ELR (cell line): ENCODE data around the gene KCNG2.

Experiments
- DNase-seq: peaks from one replicate; pipeline ENCODE4 v3.0.0-alpha.2; 2015; ENCODE audit warnings: low read depth

Gene KCNG2

DNA sequence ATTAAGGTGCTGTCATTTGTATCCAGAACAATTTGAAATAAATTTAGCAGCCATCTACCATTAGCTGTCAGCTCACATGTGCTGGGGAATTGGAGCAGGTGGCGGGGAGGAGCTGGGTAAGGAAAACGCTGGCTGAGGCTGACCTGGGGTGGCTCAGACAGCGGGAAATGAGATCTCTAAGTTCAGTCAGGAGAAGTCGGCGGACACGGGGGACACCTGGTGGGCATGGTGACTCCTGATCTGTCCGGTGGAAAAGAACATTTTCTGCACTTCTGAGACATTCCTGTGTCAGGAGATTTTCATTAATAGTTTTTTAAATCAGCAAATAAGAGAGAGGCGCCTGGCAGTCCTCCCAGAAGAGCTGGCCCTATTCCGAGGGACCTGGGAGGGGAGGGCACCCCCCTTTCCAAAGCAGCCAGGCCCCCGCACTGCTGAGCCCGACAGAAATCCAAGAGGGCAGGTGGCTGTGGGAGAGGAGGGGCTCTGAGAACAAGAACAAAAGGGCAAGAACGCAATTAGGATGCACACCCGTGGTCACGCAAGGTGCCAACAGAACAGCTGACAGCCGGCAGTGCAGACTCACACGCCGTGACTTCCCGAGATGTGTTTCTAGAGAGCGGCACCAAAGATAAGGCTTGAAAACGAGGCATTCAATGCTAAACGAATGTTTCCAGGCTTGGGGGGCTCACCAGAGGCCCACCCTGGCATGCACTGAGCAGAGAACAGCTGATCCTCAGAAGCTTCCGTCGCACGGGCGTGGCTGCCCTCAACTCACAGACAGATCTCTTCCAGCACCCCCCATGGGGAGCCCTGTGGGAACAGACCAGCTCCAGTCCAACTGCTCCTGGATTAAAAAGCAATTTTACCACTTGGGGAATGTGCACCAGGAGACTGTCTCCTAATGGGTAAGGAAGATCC lies 127.3 kb downstream of the KCNG2 start:
- no peak for DNase-seq

DNA sequence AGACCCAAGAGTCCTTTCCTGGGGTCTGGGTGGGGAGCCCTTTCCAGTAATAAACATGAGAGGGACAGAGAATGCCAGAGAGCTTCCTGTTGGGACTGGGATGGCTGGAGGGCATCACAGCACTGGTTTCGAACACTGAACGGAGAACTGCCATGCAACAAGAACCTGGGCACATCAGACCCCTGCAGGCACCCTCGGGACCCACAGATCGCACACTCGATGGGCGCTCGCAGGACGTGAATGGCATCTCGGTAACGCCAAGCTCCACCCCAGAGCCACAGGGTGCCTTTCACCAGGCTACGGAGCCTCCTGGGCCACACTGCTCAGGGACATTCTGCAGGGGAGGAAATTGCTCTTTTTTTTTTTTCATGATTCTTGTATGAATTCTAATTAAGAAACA lies 128.6 kb downstream of the KCNG2 start:
- no peak for DNase-seq

DNA sequence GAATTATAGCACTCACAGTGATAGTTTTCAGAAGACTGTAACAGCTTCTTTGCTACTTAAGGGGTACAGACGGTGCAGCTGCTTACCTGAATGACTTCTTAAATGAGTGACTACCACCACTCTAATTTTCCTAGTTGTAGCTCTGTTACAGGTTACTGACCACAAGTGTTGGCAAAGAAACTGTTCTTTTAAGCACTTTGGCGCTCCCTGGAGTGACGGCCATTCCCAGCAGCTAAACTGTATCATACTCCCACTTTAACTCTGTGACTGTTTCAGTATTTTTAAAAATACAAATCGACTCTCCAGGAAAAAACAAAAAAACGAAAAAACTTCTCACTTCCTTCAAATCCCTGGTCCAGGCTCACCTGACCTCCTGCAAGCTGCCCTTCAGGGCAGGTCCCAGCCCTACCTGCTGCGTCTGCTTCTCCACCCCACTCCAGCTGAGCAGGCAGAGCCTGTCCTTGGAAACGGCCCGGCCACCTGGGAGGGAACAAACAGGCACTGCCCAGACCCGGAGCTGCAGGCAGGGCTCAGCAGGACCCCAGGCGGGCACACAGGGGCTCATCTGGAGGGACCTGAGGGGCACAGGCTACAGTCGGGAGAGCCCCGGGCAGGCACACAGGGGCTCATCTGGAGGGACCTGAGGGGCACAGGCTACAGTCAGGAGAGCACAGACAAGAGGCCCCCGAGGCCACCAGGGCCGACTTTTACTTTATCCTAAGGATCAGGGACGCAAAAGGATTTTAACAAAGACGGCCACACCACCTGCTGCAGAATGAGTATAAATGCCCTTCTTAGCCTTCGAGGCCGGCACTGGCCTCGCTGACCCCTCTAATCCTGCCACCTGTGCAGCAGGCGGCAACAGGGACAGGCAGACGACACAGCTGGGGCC lies 129.2 kb downstream of the KCNG2 start:
- DNase-seq = no peak

DNA sequence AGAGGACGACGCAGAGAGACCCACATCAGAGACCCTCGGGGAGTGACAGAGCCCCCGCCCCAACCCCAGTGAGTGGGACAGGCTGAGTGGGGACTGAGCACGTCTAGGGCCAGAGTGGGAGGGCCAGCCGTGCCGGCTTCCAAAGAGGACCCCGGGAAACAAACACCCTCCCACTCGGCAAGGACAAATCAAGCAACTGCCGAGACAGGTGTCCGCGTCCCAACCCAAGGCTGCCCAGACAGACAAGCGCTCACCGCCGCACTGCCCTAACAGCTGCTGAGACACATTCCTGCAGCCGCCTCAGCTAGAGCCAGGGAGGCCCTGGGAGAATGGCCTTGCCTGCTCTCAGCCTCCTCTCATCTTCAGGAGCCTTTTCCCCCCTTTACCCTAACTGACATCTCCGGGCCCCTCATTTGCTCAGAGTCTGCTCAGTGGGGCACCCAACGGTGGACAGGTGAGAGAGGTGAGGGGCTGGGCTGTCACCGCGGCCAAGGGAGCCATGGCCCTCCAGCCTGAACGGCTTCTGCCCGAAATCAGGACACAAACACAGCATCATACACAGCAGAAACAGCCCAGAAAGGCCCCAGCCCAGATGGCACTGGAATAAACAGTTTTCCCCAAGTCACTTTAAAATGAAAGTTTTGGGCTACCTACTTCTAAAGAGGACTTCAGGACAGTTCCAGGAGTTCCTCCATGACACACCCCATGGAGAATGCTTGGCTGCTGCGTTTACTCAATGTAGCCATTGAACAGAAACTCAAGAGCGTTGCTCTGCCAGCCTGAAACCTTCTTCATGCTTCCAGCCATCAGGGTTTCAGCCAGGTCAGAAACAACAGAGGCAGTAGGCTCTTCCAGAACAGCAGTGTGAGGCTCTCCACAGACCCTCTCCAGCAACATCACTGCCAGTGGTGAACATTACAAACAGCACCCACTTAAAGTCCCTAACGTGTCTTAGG lies 130.1 kb downstream of the KCNG2 start:
- no peak for DNase-seq

DNA sequence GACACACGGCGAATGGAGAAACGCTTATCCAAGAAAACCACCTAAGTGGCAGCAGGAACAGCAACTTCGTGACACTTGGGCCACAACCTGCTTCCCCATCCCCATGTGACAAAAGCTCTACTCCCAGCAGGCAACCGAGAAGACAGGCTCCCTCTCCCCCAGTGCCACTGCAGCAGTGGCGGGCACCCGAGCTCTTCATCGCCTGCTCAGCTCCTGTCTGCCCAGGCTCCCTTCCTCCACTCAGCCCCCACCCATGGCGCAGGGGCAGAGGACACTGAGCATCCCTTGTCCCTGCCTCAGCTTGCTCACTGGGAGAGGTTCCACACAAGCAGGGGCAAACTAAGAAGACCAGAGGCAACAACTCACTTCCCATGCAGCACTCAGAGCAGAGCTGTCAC lies 130.8 kb downstream of the KCNG2 start:
- no peak for DNase-seq

DNA sequence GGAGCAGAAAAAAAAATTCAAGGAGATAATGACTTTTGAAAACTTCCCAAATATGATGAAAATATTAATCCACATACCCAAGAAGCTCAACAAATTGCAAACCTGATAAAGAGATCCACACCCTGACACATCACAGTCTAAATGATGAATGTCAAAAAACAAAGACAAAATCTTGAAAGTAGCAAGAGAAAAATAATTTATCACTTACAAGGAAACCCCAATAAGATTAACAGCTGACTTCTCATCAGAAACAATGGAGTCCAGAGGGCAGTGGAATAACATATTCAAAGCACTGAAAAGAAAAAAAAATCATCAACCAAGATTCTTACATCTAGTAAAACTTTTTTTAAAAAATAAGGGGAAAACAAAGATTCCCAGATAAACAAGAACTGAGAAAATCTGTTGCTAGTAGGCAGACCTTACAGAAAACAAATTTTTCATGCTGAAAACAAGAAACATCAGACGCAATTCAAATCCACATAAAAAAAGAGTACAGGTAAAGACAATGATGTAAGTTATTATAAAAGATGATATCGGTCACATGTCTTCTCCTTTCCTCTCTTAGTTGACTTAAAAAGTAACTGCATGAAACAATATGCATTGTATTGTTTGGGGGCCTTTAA lies 132.4 kb downstream of the KCNG2 start:
- DNase-seq = no peak

DNA sequence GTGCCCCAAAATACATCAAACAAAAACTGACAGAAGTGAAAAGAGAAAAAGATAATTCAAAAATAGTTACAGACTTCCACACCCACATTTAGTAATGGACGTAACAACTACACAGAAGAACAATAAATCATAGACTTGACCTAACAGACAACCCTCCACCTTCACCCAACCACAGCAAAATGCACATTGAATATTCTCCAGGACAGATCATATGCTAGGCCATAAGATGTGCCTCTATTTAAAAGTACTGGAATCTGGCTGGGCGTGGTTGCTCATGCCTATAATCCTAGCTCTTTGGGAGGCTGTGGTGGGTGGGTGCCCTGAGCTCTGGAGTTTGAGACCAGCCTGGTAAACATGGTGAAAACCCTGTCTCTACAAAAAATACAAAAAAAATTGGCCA lies 133.7 kb downstream of the KCNG2 start:
- DNase-seq = no peak

DNA sequence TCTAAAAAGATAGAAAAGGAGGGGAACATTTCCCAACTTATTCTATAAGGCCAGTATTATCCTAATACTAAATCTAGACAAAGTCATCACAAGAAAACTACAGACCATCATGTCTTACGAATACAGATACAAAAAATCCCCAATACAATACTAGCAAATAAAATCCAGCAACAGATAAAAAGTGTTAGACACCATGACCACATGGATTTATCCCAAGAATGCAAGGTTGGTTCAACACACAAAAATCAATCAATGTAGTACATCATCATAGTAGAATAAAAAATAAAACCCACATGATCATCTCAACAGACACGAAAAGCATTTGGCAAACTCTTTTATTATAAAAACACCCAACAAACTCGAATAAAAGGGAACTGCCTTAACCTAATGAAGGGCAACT lies 135.2 kb downstream of the KCNG2 start:
- DNase-seq = no peak

DNA sequence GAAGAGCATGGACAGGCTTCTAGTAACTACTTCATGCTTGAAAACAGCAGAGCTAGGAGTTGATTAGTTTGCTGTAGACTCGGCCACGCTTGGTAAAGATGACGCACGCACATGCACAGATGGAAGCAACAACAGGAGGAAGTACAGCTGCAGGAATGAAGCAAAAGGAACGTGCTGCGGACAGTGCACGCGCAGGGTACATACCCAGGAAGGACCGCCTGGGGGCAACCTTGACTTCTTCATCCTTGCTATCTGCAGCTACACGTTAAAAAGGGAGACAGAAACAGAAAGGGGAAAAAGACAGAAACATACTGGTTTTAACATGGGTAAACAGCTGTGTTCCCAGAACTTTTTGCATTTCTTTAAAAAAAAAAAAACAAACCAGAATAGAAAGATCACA lies 136.0 kb downstream of the KCNG2 start:
- peak; percentile 76 for DNase-seq

DNA sequence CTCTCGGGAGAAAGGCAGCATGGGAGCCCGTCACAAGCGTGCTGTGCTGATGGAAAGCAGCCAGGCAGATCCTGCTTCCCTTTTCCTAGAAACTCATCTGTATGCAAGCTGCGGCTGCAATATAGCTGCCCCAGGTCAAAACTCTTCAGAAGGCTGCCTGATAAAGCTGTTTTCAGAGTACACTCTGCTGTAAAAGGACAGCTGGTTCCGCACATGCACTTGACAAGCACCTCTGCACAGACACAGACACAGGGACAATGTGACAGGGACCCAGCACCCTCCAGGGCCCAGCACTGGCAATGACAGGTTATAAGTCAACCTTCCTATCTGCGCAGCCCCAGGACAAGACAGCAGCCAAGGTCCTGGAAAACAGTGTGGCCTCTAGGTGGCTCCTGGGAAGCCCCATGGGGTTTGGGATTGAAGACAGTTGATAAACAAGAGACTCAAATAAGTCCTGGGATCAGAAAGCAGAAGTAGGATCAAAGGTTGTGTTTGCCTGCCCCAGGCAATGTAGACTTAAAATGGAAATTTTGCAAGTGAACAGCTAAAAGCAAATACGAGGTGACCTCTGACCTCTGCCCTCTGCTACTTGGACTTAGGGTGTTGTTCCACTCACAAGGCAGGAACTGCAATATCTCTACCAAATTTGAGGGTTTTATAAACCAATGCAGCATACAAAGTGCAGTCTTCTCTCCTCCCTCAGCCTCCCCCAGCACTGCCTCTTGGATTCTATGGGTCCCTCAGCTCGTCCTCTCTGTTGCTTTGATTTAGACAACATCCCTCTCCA lies 136.8 kb downstream of the KCNG2 start:
- no peak for DNase-seq

DNA sequence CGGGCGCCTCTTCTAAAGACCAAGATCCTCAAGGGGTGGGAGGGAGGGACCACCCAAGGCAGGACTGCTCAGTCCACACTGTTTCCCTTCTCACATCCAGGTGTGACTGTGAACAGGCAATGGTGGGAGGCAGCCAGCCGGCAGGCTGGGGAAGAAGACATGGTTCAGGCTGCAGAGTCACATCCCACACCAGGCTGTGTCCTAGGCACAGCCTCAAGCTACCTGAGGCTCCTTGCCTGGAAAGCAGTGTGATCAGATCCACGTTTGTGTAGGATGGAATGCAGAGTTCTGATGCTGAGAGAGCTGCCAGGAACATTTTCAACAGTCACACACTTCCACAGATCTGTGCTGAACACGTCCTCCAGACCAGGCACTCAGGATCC lies 137.4 kb downstream of the KCNG2 start:
- DNase-seq = no peak

DNA sequence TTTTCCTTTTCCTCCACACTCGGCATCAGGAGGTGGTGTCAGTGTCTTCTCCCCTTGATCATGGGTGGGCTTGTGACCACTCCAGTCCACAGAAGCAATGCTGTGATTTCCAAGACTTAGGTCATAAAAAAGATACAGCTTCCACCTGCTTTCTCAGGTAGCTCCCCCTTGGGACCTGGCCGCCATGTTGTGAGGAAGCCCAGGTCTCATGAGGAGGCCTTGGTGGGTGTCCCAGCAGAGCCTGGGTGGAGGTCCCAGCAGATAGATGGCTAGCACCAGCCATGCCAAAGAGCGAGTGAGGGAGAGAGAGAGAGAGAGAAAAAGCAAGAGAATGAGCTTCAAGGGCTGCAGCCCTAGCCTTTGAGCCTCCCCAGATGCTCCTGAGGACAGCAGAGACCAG lies 137.8 kb downstream of the KCNG2 start:
- DNase-seq = no peak

DNA sequence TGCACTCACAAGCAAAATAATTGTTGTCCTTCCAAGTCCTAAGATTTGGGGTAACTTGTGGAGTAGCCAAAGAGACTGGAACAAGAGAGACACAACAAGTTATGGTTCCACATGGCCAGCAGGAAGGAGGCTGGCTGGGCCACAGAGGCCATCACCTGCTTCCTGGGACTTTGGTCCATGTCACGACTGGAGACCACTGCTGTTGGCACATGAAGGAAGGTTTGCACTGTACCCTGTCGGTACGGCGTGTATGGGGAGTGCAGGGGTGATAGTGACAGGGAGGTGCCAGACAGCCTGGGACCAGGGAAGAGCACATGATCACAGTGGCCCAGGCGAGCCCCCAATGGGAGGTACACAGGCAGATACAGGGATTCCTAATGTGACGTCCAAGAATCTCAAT lies 138.2 kb downstream of the KCNG2 start:
- DNase-seq = no peak

DNA sequence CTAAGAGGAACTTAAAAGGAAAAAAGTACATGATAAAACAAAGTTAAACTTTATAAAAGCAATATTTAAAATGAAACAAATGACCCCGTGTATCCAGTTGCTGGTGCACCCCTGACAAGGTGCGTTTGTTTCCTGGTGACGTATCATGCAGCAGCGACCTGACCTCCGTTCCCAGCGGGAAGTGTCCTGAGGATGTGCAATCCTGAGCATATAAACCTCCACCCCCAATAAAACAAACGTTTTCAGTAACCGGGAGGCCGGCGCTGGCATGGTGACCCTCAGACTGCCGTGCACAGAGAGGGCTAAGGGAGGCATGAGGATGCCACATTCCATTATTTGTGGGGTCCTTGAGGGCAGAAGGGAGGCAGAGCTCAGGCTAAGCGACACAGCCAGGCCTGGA lies 138.9 kb downstream of the KCNG2 start:
- no peak for DNase-seq

DNA sequence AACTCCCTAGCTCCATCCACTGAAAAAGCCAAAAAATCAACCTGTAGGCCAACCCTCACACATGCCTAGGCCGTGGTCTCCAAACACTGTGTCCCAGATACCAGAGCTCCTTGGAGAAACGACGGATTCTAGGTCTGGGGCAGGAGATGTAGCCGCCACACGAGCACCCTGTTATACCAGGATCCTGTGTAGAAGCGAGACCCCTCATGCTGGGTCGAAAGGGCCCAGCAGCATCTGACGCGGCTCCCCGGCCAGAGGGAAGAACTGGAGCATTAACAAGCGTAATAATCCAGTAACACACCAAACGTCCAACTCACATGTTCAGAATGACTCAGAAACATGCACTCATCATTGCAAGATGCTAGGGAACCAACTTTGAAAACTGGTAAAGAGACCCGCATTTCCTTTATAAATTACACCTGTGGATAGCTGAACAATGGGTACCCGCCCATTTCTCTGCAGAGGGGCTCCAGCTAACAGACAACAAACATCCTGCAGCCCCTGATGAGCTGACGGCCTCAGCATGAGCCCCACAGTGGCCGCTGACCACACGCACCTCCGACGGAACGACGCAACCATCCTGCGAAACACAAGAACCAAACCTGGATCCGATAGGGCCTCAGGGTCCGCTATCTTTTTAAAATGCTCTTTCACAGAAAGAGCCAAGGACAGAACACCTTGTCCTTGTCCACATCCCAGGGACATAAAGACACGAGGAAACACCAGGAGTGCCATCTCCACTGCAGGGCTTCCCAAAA lies 139.5 kb downstream of the KCNG2 start:
- DNase-seq = no peak

DNA sequence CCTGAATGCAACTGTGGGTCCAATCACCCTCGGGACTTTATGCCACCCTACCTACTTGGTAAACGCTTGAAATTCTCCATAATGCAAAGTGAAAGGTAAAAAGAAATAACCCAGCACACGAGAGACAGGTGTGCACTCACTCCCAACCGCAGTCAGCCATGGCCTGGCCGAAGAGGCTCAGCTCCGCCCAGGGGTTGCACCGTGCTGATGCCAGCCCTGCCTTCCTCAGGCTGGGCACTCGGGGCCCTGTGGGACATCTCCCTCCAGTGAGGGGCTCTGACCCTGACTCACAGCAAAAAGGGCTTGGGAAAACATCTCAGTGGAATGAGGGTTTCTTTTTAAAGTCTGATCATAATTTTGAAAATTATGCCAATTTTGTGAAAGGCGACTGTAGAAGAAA lies 140.5 kb downstream of the KCNG2 start:
- no peak for DNase-seq

DNA sequence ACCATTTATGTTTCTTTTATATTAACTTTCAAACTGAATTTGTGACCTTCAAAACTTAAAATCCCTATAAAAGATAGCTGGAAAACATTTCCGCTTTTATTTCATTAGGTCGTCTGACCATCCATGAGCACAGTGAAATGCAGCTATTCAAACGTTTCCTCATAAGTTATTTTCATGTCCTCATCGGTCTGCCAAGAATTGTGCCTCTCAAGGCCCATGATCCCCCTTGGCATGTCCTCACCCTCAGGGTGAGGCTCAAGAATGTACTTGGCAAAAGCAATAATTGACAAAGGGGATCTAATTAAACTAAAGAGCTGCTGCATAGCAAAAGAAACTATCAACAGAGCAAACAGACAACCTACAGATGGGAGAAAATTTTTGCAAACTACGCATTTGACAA lies 141.4 kb downstream of the KCNG2 start:
- DNase-seq = no peak

DNA sequence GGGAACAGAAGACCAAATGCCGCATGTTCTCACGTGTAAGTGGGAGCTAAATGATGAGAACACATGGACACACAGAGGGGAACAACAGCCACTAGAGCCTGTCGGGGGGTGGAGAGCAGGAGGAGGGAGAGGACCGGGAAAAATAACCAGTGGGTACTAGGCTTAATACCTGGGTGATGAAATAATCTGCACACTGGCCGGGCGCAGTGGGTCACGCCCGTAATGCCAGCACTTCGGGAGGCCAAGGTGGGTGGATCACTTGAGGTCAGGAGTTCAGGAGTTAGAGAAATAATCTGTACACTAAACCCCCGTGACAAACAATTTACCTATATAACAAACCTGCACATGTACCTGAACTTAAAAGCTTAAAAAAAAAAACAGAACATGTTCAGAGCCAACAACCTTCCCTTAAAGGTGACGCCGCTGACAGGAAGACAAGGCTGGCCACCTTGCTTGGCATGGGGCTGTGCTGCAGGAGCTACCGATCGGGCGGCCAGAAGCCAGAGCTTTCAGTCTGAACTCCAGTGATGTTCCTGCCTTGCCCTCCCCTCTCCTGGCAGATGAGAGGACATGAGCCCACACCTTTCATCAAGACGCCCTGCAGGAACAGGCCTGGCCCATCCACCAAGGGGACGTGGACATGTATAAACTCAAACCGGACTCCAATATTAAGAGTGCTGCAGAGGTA lies 142.5 kb downstream of the KCNG2 start:
- DNase-seq = no peak

DNA sequence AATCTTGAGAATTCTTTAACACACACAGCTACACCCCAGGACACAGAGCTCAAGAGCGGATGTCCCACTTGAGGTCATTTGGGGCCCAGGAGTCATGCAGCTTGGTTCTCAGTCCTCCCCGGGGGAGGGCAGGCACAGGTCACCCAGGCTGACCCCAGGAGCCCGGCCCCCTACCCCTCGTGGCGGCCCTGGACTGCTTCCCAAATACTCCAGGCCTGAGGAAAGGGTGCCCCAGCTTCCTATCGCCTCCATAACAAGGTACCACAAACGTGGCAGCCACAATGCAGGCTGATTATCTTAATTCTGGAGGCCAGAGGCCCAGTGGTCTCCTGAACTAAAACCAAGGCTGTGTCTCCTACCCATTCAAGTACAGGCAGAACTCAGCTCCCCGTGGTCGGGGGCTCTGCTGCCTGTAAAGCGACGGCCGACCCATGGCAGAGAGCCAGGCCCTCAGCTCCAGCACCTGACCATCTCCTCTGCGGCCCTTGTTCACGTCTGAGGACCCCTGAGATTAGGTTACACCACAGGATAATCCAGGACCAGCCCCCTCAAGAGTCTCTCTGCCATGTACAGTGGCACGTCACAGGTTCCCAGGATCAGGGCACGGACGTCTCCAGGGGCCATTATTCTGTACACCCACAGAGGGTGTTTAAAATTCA lies 143.2 kb downstream of the KCNG2 start:
- DNase-seq = no peak
